ENCODE measurements around the gene ACTR8. TPM values are rescaled to one million over a fixed set of nuclear protein-coding genes. Genes with fewer than 3 reads are reported as not detected.
A peak's percentile ranks its signal among the peaks of the same experiment; 100 is the strongest.

ACTR8 gene
- total RNA-seq, 2 donors from 2014 or later = 32.9 to 41.6 TPM

- 54 to 66% methylated on average over 4 of the region's 4 CpGs for WGBS, 2 experiments (ENCODE audit: insufficient coverage in 1 of 2, insufficient read length in 1 of 2)
- Mint-ChIP-seq H3K36me3 (ENCODE audit: low read depth) (peaks cover 13% of the 10 kb centered on the region), H3K4me3 (peak overlapping the region; percentile 92), H3K4me1 (peaks cover 16% of the 10 kb centered on the region), H3K27me3 (ENCODE audit: insufficient read depth) (peaks cover 27% of the 10 kb centered on the region), H3K9me3 (no peaks in the 10 kb centered on the region), H3K27ac (peak overlapping the region; percentile 100)
- peak overlapping the region; percentile 73 for H3K27ac ChIP-seq (ENCODE audit: low read depth, low read length)
- no peak for DNase-seq
- H3K9ac ChIP-seq (ENCODE audit: extremely low read depth, low read length, poor library complexity, severe bottlenecking) = peak overlapping the region; percentile 39
- TF ChIP-seq CTCF (conservative IDR thresholded peaks at IDR 0.05) = no peak
- no peaks in the 10 kb centered on the region for H3K4me1 ChIP-seq (ENCODE audit: control insufficient read depth, insufficient read depth, low read length)
- peak overlapping the region; percentile 98 for H3K4me3 ChIP-seq (ENCODE audit: low read length)
- peaks cover 12% of the 10 kb centered on the region for H3K36me3 ChIP-seq (ENCODE audit: control insufficient read depth, insufficient read depth, low read length)
- peaks cover 29% of the 10 kb centered on the region for H3K27me3 ChIP-seq (ENCODE audit: control insufficient read depth, insufficient read depth, low read length, poor library complexity, severe bottlenecking)
- no peaks in the 10 kb centered on the region for H3K9me3 ChIP-seq (ENCODE audit: control insufficient read depth, low read length)
Measured at GRCh38 chr3:53892286-53892637, 10.3 kb upstream of the ACTR8 start.

- peaks cover 24% of the 10 kb centered on the region for H3K27me3 ChIP-seq (ENCODE audit: control insufficient read depth, insufficient read depth, low read length, poor library complexity, severe bottlenecking)
- peaks cover 18% of the 10 kb centered on the region for H3K36me3 ChIP-seq (ENCODE audit: control insufficient read depth, insufficient read depth, low read length)
- Mint-ChIP-seq H3K36me3 (ENCODE audit: low read depth) (peaks cover 18% of the 10 kb centered on the region), H3K4me3 (peak within 1 kb of the TSS; percentile 92), H3K27me3 (ENCODE audit: insufficient read depth) (peaks cover 24% of the 10 kb centered on the region), H3K4me1 (peaks cover 16% of the 10 kb centered on the region), H3K9me3 (no peaks in the 10 kb centered on the region), H3K27ac (peak within 1 kb of the TSS; percentile 100)
- TF ChIP-seq CTCF (conservative IDR thresholded peaks at IDR 0.05) = no peak
- DNase-seq = peak; percentile 99
- H3K9me3 ChIP-seq (ENCODE audit: control insufficient read depth, low read length) = no peaks in the 10 kb centered on the region
- peak within 1 kb of the TSS; percentile 98 for H3K4me3 ChIP-seq (ENCODE audit: low read length)
- peak within 1 kb of the TSS; percentile 96 for H3K9ac ChIP-seq (ENCODE audit: extremely low read depth, low read length, poor library complexity, severe bottlenecking)
- 0 to 2% methylated on average over 29 to 73 of the region's 73 CpGs for WGBS, 2 experiments (ENCODE audit: insufficient coverage in 1 of 2, insufficient read length in 1 of 2)
- no peaks in the 10 kb centered on the region for H3K4me1 ChIP-seq (ENCODE audit: control insufficient read depth, insufficient read depth, low read length)
- H3K27ac ChIP-seq (ENCODE audit: low read depth, low read length) = peak within 1 kb of the TSS; percentile 86
Measured at GRCh38 chr3:53891497-53892285, 9.7 kb upstream of the ACTR8 start, which contains the start of gene SELENOK. Gene SELENOK (minus strand): TSS chr3:53891859.

DNA sequence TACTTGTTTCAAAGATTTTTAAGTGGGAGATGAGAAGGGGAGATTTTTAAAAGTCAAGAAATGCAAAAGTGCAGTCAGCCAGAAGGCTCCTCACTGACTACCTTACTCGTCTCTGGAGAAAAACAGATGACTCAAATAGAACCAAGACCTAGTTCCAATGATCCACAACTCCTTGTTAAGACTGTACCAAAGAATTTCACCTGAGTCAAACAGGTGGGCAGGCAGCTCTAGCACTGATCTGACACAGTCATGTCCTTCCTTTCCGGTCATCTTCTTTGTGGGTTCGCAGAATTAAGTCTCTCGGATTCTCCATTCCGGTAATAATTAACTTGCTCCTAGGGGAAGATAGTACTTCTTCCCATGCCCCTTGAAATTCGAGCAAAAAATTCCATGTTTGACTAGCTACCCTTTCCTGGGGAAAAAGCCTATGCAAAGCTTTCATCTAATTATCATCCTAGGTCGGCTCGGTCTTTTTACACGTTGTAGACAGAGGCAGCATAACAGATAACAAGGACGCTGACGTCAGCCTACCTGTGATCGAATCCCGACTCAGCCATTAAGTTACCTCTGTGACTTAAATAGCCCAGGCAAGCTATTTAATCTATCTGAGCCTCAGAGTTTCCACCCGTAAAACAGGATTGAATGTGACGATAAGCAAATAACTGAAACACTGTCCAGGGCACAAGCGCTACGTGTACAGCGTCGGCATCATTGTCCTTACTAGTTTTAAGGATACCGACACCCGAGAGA is 8.9 kb upstream of the ACTR8 start:
- no peaks in the 10 kb centered on the region for H3K9me3 Mint-ChIP-seq
- H3K9ac ChIP-seq (ENCODE audit: extremely low read depth, low read length, poor library complexity, severe bottlenecking) = peak overlapping the region; percentile 96
- 7 to 13% methylated on average over 14 to 21 of the region's 21 CpGs for WGBS, 2 experiments (ENCODE audit: insufficient coverage in 1 of 2, insufficient read length in 1 of 2)
- DNase-seq = peak; percentile 65
- peaks cover 16% of the 10 kb centered on the region for H3K4me1 Mint-ChIP-seq
- H3K27ac Mint-ChIP-seq = peak overlapping the region; percentile 100
- peak overlapping the region; percentile 98 for H3K4me3 ChIP-seq (ENCODE audit: low read length)
- no peaks in the 10 kb centered on the region for H3K9me3 ChIP-seq (ENCODE audit: control insufficient read depth, low read length)
- TF ChIP-seq CTCF (conservative IDR thresholded peaks at IDR 0.05) = no peak
- peak overlapping the region; percentile 86 for H3K27ac ChIP-seq (ENCODE audit: low read depth, low read length)
- peaks cover 19% of the 10 kb centered on the region for H3K36me3 Mint-ChIP-seq (ENCODE audit: low read depth)
- H3K27me3 Mint-ChIP-seq (ENCODE audit: insufficient read depth) = peaks cover 20% of the 10 kb centered on the region
- no peaks in the 10 kb centered on the region for H3K4me1 ChIP-seq (ENCODE audit: control insufficient read depth, insufficient read depth, low read length)
- peaks cover 26% of the 10 kb centered on the region for H3K36me3 ChIP-seq (ENCODE audit: control insufficient read depth, insufficient read depth, low read length)
- H3K27me3 ChIP-seq (ENCODE audit: control insufficient read depth, insufficient read depth, low read length, poor library complexity, severe bottlenecking) = peaks cover 17% of the 10 kb centered on the region
- H3K4me3 Mint-ChIP-seq = peak overlapping the region; percentile 92
